TTC549 (cell line): ENCODE measurements around the gene CYB5B.

ENCODE experiments used
- FAIRE-seq: peaks from 2 replicates; lab custom pipeline; 2012; peaks lifted over from hg19 to GRCh38; lab: Jason Lieb, UNC

CYB5B gene

GRCh38 chr16:69424053-69424934, at the start of gene CYB5B:
Gene CYB5B, plus strand, starts transcription at chr16:69424619. Its CDS starts 65 bp downstream, at chr16:69424684.
- peak; percentile 94 for FAIRE-seq

GRCh38 chr16:69376393-69377059, 47.9 kb upstream of the CYB5B start:
- no peak for FAIRE-seq

GRCh38 chr16:69378036-69378435, 46.4 kb upstream of the CYB5B start:
- no peak for FAIRE-seq

- FAIRE-seq: no peak
These were observed 45.7 kb upstream of the CYB5B start for GRCh38 chr16:69378760-69379159.

GRCh38 chr16:69381231-69381630, 43.2 kb upstream of the CYB5B start:
- FAIRE-seq: no peak

GRCh38 chr16:69382421-69382820, 42.0 kb upstream of the CYB5B start:
- FAIRE-seq: no peak

GRCh38 chr16:69384974-69385373, 39.4 kb upstream of the CYB5B start:
- no peak for FAIRE-seq

- FAIRE-seq: no peak
These were observed 37.8 kb upstream of the CYB5B start for GRCh38 chr16:69386596-69386995.

- no peak for FAIRE-seq
These were observed 30.2 kb upstream of the CYB5B start for GRCh38 chr16:69393898-69394849.

GRCh38 chr16:69395859-69396186, 28.6 kb upstream of the CYB5B start:
- FAIRE-seq: no peak

GRCh38 chr16:69396187-69397061, 28.0 kb upstream of the CYB5B start:
- FAIRE-seq: peak; percentile 95

- FAIRE-seq: peak; percentile 65
These were observed 26.4 kb upstream of the CYB5B start for GRCh38 chr16:69397821-69398521.

- FAIRE-seq: no peak
These were observed 25.1 kb upstream of the CYB5B start for GRCh38 chr16:69399361-69399760.

GRCh38 chr16:69402439-69402838, 22.0 kb upstream of the CYB5B start:
- FAIRE-seq: no peak

- peak; percentile 25 for FAIRE-seq
These were observed 20.1 kb upstream of the CYB5B start for GRCh38 chr16:69404275-69404805.

- no peak for FAIRE-seq
These were observed 19.1 kb upstream of the CYB5B start for GRCh38 chr16:69405326-69405725.

- FAIRE-seq: no peak
These were observed 18.7 kb upstream of the CYB5B start for GRCh38 chr16:69405757-69406156.

GRCh38 chr16:69406780-69407331, 17.6 kb upstream of the CYB5B start:
- no peak for FAIRE-seq

- FAIRE-seq: no peak
These were observed 16.6 kb upstream of the CYB5B start for GRCh38 chr16:69407702-69408323.

- FAIRE-seq: no peak
These were observed 15.9 kb upstream of the CYB5B start for GRCh38 chr16:69408475-69408874.
